T-helper 1 cell treated with Interleukin-12 subunit alpha and Interleukin-12 subunit beta and Interleukin-4 antibody, amounts not matched to agents 30 ng/mL and 1 ng/mL, for 36 hours (primary cell): ENCODE data around the gene CDK6. TPM values are rescaled to one million over a fixed set of nuclear protein-coding genes. Genes with fewer than 3 reads are reported as not detected.
"Not testable (repeated sequence)": the region's sequence is repeated elsewhere in the genome, so short reads cannot be mapped to it uniquely, and the experiment has no call there.

ENCODE experiments used
- intact Hi-C: fragments of 100-400 bp; cut with micrococcal nuclease; formaldehyde crosslinking; loops from one replicate; pipeline ENCODE4 v1.15.1; 2024
- total RNA-seq: library from RNA; stranded (reverse); gene quantifications from 2 replicates; pipeline ENCODE4 v1.2.3, GENCODE V29; 2022

The CDK6 gene
- total RNA-seq, 1 donor from 2014 or later, result 183 TPM

- intact Hi-C loops, result no loop called here
Measured at GRCh38 chr7:92767437-92767836, 68.9 kb downstream of the CDK6 start.

- intact Hi-C loops, result no loop called here
Measured at GRCh38 chr7:92766461-92767003, 69.8 kb downstream of the CDK6 start.

- intact Hi-C loops, result no loop called here
Measured at GRCh38 chr7:92765725-92766124, 70.6 kb downstream of the CDK6 start.

DNA sequence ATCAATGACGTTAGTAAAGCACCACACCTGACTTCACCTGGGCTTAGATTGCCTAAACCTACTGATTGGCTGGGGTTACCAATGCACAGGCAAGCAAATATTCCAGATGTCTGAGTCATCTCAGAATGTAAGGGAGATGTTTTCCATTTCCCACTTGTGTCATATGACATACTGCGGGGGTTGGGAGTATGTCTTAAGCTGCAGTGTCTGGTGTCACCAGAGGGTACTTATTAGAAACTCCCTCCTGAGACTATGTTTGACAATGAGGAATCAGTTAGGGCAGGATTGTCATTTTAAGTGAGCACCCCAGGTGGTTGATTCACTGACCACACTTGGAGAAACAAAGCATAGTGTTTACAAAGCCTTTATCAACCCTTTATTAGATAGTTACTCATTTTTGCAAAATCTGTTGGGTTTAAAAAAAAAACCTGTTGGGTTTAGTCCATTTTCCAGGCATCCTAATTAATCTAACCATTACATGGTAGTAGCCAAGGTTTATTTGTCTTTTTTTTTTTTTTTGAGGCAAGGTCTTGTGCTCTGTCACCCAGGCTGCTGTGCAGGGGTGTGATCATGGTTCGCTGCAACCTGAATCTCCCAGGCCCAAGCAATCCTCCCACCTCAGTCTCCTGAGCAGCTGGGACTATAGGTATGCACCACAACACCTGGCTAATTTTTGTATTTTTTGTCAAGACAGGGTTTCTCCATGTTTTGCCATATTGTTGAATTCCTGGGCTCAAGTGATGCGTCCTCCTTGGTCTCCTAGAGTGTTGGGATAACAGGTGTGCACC lies 72.5 kb downstream of the CDK6 start:
- intact Hi-C loops, result no loop called here

DNA sequence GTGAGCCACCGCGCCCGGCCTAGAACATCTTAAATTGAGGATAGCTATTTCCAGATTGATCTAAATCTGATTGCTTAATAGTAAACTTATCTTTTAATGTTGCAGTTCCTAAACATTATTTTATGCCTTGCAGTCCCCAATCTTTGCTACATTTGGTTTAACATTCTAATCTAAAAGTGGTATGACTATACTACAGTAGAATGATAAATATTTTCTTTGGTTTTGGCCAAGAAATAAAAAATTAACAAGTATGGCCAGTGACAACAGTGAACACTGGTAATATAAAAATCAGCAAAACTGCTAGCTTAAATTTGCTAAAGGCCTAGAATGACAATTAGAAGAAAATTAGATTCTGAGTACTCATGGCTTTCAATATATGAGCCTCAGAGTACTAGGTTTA lies 73.5 kb downstream of the CDK6 start:
- intact Hi-C loops, result no loop called here

GRCh38 chr7:92761391-92762097 lies 74.8 kb downstream of the CDK6 start:
- intact Hi-C loops, result no loop called here

GRCh38 chr7:92758796-92759431 lies 77.5 kb downstream of the CDK6 start:
- intact Hi-C loops, result loop anchor here (1.0 kb wide), 1 partner anchor 9 kb away; no protein-coding TSS in a partner anchor

GRCh38 chr7:92757311-92757910 lies 79.0 kb downstream of the CDK6 start:
- intact Hi-C loops, result not testable (repeated sequence)

DNA sequence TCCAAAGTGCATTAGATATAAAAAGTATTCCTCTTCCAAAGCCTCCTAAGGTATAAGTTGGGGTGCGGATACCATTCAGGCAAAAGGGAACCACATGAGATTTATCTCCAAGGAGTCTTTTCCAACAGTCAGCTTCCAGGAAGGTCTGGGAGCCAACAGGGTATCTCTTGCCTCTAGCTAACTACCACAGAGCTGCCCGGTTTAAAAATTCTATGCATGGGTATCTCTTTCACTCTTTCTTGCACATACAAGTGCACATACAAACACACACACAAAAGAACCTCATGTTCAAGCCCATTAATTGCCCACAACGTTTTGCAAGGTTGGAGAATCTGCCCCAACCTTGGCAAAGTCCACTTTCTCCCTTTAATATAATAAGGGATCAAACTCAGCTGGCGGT lies 80.7 kb downstream of the CDK6 start:
- intact Hi-C loops, result no loop called here

DNA sequence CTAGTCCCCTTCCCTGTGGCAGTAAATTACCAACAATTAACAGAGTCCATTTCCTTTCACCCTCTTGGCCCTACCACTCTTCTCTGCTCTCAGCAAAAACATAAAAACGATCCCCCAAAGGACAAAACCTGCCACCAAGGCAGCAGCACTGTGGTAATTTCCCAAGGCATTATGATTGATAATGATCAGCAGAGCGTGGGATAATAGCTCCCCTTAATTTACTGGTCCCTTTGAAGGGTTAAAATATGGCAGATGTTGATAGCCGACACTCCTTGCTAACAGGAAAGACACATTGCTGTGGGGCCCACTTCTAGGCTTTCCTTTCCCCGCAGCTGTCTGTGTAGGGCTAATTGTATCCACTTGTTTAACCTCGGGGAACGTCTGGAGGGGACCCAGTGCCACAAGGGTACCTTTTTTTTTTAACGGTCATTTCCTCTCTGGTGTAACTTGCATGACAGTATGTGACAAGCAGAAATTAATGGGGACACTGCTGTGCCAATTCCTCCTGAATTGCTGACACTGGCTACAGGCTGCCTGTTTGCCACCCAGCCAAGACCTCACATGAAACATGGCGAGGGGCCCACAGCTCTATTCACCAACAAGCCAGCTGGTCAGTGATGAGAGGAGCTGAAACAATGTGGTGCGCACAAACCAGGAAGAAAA lies 81.3 kb downstream of the CDK6 start:
- intact Hi-C loops, result no loop called here

- intact Hi-C loops, result no loop called here
Measured at GRCh38 chr7:92753614-92754013, 82.8 kb downstream of the CDK6 start.

GRCh38 chr7:92751902-92752901 lies 84.2 kb downstream of the CDK6 start:
- intact Hi-C loops, result no loop called here

DNA sequence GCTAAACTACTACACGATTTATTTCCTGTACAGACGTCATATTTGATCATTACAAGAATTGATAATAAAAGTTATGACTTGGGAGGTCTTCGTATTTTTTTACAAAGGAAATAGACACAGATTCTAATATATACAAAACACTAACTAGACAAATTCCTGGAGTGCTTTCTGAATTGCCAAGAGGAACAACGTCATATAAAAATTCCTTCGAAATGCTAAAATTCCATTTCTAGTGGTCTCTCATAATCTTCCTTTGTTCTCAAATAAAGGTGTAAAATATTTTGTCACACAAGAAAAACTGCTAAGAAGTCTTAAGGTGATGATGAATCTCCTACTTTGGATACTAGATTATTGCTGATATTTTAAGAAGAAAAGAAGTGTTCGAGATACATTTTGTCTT lies 85.4 kb downstream of the CDK6 start:
- intact Hi-C loops, result loop anchor here (1.0 kb wide), 1 partner anchor 7 kb away; no protein-coding TSS in a partner anchor

- intact Hi-C loops, result loop anchor here (1.0 kb wide), 1 partner anchor 8 kb away; no protein-coding TSS in a partner anchor
Measured at GRCh38 chr7:92750447-92750839, 85.9 kb downstream of the CDK6 start.

- intact Hi-C loops, result loop anchor here (1.0 to 2.0 kb wide), 5 partner anchors 8 to 59 kb away; no protein-coding TSS in a partner anchor
Measured at GRCh38 chr7:92749832-92750446, 86.4 kb downstream of the CDK6 start.

GRCh38 chr7:92749327-92749755 lies 87.0 kb downstream of the CDK6 start:
- intact Hi-C loops, result loop anchor here (1.0 to 2.0 kb wide), 4 partner anchors 8 to 59 kb away; no protein-coding TSS in a partner anchor

DNA sequence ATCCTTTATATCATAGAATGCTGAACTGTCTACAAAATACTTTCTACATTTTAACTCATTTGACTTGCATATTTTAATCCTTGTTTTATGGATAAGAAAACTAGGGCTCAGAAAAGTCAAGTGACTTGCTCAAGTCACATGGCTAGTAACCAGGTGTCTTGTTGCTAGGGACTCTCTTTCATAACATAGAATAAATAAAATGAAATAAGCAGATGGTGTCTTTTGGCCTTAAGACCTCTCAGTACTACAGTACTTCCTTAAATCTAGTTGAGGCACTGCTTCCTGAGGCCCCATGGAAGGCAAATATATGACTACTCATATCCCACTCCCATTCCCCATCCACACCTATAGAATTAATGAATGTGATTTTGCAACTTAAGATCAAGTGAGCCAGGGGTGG lies 87.9 kb downstream of the CDK6 start:
- intact Hi-C loops, result loop anchor here (2.0 kb wide), 3 partner anchors 18 to 60 kb away; no protein-coding TSS in a partner anchor

DNA sequence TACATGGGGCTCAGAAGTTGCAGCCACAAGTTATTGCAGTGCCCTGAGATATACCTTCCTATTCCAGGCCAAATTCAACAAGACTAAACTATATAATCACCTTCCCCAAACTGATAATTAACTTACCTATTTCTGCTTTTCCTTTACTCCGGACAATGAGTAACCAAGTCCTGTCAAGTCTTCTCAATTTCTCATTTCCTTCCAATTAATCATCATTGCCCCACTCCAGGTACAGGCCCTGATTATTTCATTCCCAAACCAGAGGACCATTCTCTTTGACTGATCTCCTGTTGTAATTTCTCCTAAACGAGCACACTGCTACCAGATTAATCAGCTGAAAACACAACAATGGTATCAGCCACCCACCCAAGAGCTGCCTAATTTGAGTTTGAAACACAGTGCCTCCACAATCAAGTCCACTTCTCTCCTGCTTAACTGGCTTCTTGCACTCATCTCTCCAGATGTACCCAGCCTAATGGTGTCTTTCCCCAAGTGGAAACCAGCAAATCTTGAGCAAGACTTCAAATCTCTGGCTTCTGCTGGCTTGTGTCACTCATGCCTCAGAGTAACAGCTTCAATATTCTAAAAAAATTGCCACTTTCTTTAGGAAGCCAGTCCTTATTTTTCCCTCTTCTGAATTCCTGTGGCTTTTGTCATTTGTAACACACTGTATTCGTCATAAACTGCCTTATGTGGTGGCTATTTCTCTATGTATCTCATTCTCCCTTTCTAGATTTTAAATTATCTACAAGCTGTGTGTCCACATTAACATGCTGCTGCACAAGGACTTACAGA lies 89.1 kb downstream of the CDK6 start:
- intact Hi-C loops, result no loop called here
